LHCN-M2 (cell line): ENCODE measurements around the gene PILRB. TPM values are rescaled to one million over a fixed set of nuclear protein-coding genes. Genes with fewer than 3 reads are reported as not detected.
"Not testable (repeated sequence)": the region's sequence is repeated elsewhere in the genome, so short reads cannot be mapped to it uniquely, and the experiment has no call there.

ENCODE experiments used
- DNase-seq: peaks from one replicate; pipeline ENCODE4 v3.0.0-alpha.2; 2012; ENCODE audit warnings: low read depth
- total RNA-seq: library from RNA; depleted of rRNA; stranded (reverse); fragments of >200 nt; gene quantifications from 2 replicates; pipeline ENCODE4 v1.2.3, GENCODE V29; 2014

The PILRB gene
- total RNA-seq, 1 experiment from 2014 or later = 15.7 TPM

DNA sequence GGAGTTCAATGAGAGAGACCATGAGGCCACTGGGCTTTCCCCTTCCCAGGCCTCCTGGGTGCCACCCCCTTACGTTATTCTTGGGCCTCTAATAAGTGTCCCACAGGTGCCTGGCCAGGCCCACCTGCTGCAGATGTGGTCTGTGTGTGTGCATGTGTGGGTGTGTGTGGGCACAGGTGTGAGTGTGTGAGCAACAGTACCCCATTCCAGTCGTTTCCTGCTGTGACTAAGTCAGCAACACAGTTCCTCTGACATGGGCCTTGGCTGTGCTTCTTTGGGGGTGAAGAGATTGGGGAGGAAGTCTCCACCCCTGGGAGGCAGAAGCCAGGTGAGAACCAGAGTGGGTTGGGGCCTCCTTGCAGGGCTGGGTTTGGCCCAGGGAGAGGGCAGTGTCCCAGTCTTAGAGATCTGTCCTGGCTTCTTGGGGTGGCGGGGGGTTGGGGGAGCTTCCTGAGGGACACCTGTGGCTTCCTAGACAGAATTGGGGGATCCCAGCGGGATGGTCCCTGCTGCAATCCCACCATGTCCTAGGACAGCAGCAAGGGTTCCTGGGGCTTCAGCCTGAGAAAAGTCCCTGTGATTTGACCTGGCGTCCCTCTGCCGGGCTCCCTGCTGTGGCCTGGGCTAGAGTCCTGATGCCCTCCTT, 4.1 kb upstream of the PILRB start:
- DNase-seq = no peak

DNA sequence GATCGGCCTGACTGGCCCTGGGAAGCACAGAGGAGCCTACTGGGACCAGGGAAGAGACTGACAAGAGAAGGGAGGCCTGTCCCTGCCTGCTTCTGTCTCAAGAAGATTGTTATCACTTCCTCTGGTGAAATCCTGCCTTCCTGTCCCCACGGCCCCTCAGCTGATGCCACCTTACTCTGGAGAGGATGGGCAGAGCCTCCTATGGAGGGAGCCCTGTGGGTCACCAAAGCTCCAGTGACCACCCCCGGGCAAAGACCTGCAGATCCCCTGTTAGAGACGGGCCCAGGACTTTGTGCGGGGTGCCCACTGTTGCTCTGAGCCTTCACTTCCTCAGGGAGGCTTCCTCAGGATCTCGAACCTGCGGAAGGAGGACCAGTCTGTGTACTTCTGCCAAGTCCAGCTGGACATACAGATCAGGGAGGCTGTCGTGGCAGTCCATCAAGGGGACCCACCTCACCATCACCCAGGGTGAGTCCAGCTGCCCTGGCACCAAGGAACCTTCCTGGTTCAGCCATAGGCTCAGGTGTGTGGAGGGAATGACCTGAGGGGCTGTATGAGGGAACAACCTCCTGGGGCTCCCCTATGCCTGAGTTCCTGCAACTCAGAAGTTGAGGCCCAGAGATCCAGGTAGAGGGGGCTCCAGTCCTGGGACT, 1.4 kb upstream of the PILRB start:
- DNase-seq = no peak

DNA sequence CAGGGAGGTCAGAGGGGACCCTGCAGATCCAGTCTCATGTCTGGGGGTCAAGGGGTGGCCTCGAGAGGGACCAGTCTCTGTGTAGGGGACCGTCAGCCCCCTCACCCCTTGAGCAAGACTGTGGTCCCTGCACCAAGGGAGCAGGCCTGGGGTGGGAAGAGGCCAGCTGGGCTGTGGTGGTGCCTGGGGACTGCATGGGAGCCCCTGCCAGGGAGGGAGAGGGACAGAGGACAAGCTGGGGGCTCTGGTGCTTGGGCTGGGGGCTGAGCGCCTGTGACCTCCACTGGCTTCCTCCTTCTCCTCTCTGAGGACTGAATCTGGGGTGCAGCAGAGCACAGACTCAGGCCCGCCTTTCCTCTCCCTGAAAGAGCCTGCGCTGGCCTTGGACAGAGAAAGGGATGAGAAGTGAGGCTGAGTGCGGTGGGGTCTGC, 771 bp upstream of the PILRB start:
- DNase-seq = no peak

DNA sequence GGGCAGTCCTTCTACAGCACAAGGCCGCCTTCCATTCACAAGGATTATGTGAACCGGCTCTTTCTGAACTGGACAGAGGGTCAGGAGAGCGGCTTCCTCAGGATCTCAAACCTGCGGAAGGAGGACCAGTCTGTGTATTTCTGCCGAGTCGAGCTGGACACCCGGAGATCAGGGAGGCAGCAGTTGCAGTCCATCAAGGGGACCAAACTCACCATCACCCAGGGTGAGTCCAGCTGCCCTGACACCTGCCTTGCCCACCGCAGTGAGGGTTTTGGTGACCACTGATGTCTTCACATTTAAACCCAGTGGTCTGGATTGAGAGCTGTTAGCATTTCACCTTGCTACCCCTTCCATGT, 918 bp downstream of the PILRB start:
- no peak for DNase-seq

DNA sequence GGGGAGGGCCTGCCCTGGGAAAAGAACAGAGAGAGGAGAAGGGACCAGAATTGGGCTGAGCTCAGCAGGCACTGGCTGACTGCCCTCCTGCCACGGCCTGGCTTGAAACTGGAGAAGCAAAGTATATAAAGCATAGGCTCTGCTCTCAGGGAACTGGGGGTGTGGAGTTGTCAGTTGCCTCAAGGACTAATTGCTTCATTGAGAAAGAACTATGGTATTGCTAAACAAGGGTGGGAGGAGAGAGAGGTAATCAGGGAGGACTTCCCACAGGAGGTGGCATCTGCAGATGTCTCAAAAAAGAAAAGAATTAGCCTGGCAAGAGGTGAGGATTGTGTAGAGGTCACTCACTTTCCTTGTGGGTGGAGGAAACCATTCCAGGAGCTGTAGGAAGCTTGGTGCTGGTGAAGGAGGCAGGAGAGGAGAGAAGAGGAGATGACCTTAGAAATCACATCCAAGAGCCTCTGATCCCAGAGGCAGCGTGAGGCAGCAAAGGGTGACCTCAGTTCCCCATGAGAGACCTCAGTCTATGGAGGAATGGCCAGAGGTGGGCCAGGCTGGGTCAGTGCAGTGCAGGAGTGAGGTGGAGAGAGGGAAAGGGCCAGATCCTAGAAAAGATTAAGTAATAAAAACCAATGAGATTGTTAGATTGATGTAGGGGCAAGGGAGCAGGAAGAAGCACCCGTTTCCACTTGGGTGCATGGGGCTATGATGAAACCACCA, 2.4 kb downstream of the PILRB start:
- no peak for DNase-seq

DNA sequence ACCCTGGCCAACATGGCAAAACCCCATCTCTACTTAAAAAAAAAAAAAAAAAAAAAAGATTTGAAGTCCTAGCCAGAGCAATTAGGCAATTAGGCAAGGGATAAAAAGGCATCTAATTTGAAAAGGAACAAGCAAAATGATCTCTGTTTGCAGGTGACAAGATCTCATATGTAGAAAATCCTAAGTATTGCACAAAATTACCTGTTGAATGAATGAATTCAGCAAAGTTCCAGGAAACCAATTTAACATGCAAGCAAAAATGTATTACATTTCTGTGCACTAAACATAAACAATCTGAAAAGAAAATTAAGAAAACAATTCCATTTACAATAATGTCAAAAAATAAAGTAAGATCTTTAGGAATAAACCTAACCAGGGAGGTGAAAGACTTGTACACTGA, 5.2 kb downstream of the PILRB start:
- no peak for DNase-seq

DNA sequence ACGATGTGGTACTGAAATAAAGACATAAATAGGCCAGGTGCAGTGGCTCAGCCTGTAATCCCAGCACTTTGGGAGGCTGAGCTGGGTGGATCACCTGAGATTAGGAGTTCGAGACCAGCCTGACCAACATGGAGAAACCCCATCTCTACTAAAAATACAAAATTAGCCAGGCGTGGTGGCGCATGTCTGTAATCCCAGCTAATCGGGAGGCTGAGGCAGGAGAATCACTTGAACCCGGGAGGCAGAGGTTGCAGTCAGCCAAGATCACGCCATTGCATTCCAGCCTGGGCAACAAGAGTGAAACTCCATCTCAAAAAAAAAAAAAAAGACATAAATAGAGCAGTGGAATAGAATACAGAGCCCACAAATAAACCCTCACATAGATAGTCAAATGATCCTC, 5.9 kb downstream of the PILRB start:
- DNase-seq = not testable (repeated sequence)

DNA sequence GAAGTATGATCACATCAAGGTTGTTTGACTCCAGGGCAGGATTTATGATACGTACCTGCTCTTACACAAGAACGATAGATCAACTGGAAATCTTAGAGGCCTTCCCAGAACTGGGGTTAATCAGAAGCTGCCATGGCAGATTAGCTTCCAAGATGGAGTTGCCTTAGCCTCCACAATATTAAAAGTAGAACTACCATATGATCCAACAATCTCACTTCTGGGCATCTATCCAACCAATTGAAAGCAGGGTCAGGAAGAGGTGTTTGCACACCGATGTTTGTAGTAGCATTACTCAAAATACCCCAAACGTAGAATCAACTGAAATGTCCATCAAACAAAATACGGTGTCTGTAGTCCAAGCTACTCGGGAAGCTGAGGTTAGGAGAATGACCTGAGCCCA, 6.6 kb downstream of the PILRB start:
- DNase-seq = no peak

DNA sequence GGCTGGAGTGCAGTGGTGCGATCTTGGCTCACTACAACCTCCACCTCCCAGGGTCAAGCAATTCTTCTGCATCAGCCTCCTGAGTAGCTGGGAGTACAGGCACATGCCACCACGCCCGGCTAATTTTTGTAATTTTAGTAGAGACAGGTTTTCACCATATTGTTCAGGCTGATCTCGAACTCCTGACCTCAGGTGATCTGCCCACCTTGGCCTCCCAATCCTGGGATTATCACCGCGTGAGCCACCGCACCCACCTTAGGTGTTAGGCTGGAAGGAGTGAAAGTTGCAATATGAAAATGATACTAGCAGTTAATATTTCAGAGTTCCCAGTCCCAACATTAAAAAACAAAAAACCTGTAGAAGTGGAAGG, 8.1 kb downstream of the PILRB start:
- DNase-seq = not testable (repeated sequence)

DNA sequence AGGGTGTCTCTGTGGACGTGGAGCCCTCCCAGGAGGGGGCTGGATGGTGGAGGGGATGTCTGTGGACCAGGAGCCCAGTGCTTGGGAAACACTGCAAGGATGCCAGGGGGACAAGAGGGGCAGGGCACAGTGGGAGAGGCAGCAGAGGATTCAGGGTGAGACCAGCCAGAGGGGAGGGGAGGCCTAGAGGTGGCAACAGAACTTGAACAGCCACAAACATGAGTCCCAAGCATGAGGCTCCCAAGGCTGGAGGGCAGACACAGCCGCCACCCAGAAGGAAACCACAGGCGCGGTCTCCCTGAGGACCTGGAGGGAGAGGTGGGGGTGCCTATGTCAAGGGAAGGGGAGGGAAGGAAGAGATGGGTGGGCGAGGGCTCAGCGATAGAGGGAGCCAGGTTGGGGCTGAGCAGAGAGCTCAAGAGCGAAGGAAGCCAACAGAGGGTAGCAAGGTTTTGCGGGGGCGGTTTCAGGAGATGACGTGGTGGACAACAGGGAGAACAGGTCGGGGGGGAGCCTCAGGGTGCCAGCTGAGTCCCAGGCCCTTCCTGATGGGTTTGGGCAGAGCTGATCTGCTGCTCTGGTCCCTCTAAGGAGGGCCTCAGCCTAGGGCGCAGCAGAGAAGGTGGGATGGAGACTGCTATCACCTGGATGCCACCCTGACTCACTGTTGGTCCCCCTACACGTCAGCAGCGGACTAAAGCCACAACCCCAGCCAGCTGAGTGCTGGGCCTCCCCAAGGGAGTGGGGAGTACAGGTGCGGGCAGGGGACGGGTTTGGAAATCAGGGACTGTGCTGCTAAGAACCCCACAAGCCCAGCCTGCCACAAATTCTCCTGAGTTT, 8.7 kb downstream of the PILRB start:
- DNase-seq = no peak

DNA sequence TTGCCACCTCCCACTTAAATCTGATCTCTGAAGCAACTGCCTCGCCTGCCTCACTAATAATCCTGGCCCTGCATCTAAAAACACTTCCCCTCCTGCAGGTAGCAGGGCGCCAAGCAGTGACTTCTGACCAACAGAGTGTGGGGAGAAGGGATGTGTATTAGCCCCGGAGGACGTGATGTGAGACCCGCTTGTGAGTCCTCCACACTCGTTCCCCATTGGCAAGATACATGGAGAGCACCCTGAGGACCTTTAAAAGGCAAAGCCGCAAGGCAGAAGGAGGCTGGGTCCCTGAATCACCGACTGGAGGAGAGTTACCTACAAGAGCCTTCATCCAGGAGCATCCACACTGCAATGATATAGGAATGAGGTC, 9.3 kb downstream of the PILRB start:
- no peak for DNase-seq

DNA sequence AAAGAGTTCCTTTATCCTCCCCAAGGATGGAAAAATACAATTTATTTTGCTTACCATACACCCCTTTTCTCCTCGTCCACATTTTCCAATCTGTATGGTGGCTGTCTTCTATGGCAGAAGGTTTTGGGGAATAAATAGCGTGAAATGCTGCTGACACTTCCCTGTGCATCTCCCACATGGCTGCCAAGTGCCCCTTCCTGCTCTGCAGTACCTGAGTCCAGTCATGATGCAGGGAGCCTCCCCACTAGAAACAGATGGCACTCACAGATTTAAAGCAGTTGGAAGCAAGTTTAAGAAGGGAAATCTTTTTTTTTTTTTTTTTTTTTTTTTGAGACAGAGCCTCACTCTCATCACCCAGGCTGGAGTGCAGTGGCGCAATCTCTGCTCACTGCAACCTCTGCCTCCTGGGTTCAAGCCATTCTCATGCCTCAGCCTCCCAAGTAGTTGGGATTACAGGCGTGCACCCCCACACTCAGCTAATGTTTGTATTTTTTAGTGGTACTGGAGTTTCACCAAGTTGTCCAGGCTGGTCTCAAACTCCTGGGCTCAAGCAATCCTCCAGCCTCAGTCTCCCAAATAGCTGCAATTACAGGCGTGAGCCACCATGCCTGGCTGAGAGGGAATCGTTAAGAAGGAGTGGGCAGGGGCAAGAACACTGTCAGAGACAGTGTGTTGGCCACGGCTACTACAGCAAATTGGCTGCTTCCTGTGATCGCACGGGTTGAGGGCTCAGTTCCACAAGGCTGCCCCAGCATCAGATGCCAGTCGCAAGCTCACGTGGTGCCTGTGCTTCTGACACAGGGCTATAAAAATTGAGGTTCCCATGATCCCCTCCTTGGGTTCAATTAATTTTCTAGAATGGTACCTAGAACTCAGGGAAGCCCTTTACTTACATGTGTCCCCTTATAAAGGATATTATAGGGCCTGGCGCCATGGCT, 10.0 kb downstream of the PILRB start:
- DNase-seq = no peak

DNA sequence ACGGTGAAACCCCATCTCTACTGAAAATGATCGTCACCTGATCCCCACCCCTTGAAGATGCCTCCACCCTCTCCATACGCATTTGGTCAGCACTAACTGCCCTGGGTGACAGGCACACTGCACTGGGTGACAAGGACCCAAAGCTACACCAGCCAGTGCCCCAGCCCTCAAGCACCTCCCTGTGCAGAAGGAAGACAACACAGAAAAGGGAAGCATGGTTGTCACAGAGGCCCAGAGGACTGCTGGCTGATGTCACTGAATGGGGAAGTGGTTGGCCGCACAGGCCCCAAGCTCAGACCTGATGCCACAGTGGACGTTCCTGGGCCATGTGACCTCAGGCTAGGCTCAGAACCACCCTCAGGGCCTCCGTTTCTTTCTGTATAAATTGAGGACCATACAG, 11.2 kb downstream of the PILRB start:
- no peak for DNase-seq

DNA sequence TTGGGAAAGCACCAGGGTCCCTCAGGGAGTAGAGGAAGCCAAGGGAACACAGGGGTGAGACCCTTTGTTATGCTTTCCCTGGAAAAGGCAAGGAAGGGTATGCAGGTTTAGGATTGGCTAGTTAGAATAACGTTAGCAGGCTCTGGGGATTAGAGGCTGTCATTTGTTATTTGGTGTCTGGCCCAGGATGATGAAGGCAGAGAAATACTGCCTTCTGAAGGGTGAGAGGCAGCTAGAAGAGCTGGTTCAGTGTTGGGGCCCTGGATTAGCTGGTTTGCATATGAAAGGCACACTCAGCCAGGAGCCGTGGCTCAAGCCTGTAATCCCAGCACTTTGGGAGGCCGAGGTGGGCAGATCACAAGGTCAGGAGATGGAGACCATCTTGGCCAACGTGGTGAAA, 12.4 kb downstream of the PILRB start:
- no peak for DNase-seq

DNA sequence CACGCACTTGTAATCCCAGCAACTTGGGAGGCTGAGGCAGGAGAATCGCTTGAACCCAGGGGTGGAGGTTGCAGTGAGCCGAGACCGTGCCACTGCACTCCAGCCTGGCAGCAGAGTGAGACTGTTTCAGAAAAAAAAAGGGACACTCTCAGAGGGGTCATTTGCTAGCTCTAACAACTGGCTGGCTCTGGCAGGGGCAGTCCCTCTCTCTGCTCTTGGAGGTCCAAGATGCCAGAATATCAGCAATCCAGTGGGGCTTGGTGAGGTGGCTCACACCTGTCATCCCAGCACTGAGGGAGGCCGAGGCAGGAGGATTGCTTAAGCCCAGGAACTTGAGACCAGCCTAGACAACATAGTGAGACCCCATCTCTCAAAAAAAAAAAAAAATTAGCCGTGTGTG, 12.8 kb downstream of the PILRB start:
- no peak for DNase-seq

DNA sequence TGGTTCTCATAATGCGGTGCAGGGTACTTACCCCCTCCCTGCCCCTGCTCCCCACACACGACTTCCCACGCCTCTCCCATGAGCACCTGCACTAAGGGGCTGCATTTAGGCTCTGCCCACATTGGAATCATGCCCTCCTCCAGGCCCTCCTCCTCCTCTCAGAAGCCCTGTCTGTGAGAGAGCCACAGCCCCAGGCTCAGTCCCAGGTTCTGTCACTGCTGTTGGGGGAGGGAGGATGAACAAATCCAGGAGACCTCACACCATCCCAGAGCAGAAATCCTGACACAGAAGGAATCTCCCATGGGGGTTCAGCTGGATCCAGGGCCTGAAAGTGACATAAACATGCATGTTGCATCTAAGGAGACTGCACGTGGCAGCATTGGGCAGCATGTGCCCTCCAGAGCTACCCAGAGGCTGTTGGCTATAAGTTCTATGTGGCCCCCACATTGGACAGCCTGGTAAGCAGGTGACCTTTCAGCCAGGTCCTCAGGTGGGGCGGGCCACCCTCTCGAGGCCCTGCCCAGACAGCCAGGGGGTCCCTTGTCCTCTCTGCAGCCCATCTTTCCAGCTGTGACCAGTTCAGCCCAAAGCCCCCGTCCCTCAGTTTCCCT, 13.7 kb downstream of the PILRB start:
- no peak for DNase-seq

DNA sequence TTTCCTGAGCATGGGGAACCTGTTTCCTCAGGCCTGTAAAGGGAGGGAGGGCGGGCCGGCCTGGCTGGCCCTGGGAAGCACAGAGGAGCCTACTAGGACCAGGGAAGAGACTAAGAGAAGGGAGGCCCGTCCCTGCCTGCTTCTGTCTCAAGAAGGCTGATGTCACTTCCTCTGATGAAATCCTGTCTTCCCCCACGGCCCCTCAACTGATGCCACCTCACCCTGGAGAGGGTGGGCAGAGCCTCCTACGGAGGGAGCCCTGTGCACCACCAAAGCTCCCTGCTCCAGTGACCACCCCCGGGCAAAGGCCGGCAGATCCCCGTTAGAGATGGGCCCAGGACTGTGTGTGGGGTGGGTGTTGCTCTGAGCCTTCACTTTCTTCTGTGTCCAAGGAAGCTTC, 14.3 kb downstream of the PILRB start:
- no peak for DNase-seq

DNA sequence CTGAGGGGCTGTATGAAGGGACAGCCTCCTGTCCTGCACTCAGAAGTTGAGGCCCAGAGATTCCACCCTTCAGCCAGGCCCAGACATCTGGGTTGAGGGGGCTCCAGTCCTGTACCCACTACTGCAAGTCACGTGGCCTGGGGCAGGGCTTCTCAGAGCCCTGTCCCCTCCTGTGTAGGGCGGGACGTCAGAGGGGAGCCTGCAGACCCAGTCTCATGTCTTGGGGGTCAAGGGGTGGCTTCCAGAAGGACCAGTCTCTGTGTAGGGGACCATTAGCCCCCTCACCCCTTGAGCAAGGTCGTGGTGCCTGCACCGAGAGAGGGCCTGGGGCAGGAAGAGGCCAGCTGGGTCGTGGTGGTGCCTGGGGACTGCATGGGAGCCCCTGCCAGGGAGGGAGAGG, 14.8 kb downstream of the PILRB start:
- DNase-seq = no peak

DNA sequence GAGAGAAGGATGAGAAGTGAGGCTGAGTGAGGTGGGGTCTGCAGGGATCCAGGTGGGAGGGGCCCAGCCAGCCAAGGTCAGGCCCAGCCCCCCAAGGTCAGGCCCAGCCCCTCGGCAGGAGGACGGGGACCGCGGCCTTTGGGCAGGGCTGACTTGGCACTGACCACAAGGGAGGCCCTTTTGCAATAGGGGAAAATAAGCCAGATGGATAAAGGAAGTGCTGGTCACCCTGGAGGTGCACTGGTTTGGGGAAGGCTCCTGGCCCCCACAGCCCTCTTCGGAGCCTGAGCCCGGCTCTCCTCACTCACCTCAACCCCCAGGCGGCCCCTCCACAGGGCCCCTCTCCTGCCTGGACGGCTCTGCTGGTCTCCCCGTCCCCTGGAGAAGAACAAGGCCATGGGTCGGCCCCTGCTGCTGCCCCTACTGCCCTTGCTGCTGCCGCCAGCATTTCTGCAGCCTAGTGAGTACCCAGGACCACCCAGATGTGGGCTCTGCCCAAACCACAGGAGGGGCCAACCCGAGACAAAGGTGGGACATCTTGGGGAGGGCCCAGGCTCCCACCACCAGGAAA, 15.4 kb downstream of the PILRB start, which contains the start of gene PILRA:
TSS of gene PILRA (plus strand) at position 227 of the 571 bp plus-strand sequence. CDS start at position 397, 170 bp downstream.
- no peak for DNase-seq
